Activated naive CD4-positive, alpha-beta T cell treated with anti-CD3 and anti-CD28 coated beads, Interleukin-2, amount 50 U/mL, for 24 hours (primary cell): ENCODE data around the gene OPN1MW2.
"Not testable (repeated sequence)": the region's sequence is repeated elsewhere in the genome, so short reads cannot be mapped to it uniquely, and the experiment has no call there.

ENCODE experiments used
- H3K27ac Mint-ChIP-seq: one replicate; pipeline ENCODE4 v1.8.0; 2021; ENCODE audit warnings: mild to moderate bottlenecking, mixed read lengths
- H3K27me3 Mint-ChIP-seq: one replicate; pipeline ENCODE4 v1.8.0; 2021; ENCODE audit warnings: mixed read lengths
- H3K36me3 Mint-ChIP-seq: one replicate; pipeline ENCODE4 v1.8.0; 2021; ENCODE audit warnings: mixed read lengths
- H3K4me1 Mint-ChIP-seq: one replicate; pipeline ENCODE4 v1.8.0; 2021; ENCODE audit warnings: mixed read lengths
- H3K4me3 Mint-ChIP-seq: one replicate; pipeline ENCODE4 v1.8.0; 2021; ENCODE audit warnings: mild to moderate bottlenecking, mixed read lengths
- H3K9me3 Mint-ChIP-seq: one replicate; pipeline ENCODE4 v1.8.0; 2021; ENCODE audit warnings: mixed read lengths

OPN1MW2 gene

DNA sequence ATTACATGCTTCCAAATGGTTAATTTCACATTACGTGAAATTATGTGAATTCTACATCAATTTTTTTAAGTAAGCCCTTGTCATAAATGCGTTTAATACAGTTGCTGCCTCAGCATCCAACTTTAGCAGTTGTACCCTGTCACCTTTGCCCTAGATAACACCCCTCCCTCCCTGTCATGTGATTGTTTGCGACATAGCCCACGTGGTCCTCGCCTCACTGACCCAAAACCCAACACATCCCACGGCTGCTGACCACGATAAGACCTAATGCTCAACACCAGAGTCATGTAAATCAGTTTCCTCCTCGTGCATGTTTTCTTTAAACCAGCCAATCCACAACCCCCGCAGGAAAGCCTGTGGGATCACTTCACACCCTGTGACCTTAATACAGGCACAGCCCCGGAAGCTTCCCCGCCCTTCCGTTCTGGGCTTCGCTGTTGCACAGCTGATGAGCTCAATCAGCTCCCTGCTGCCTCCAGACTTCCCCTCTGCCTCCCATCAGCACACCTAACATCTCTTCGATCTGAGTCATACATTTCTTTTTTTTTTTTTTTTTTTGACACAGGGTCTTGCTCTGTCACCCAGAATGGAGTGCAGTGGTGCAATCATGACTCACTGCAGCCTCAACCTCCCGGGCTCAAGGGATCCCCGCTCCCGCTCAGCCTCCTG, 28.0 kb downstream of the OPN1MW2 start:
- H3K27ac Mint-ChIP-seq, H3K27me3 Mint-ChIP-seq, H3K4me1 Mint-ChIP-seq, H3K36me3 Mint-ChIP-seq, H3K4me3 Mint-ChIP-seq, H3K9me3 Mint-ChIP-seq: not testable (repeated sequence)

DNA sequence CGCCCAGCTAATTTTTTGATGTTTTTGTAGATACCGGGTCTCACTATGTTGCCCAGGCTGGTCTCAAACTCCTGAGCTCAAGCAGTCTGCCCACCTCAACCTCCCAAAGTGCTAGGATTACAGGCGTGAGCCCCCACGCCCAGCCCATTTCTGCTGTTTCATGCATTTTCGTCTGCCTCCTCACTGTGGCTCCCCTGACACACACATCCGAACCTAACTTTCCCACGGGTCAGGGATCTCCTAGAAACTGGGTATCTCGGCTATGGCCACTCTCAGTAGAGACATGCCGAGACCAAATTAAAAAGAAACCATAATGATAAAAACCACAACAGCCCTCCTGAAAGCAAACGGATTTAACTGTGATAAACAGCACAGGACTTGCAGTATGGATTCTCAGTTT, 28.5 kb downstream of the OPN1MW2 start:
- not testable (repeated sequence) for H3K36me3 Mint-ChIP-seq, H3K9me3 Mint-ChIP-seq, H3K27me3 Mint-ChIP-seq, H3K4me1 Mint-ChIP-seq, H3K4me3 Mint-ChIP-seq, H3K27ac Mint-ChIP-seq

DNA sequence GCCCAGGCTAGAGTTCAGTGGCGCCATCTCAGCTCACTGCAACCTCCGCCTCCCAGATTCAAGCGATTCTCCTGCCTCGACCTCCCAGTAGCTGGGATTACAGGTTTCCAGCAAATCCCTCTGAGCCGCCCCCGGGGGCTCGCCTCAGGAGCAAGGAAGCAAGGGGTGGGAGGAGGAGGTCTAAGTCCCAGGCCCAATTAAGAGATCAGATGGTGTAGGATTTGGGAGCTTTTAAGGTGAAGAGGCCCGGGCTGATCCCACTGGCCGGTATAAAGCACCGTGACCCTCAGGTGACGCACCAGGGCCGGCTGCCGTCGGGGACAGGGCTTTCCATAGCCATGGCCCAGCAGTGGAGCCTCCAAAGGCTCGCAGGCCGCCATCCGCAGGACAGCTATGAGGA, 37.7 kb downstream of the OPN1MW2 start, which contains the start of gene OPN1MW3:
Gene OPN1MW3 (plus strand): TSS at position 301 of the 400 bp plus-strand sequence. CDS start 38 bp downstream, at position 339.
- not testable (repeated sequence) for H3K4me1 Mint-ChIP-seq, H3K36me3 Mint-ChIP-seq, H3K9me3 Mint-ChIP-seq, H3K4me3 Mint-ChIP-seq, H3K27me3 Mint-ChIP-seq, H3K27ac Mint-ChIP-seq

DNA sequence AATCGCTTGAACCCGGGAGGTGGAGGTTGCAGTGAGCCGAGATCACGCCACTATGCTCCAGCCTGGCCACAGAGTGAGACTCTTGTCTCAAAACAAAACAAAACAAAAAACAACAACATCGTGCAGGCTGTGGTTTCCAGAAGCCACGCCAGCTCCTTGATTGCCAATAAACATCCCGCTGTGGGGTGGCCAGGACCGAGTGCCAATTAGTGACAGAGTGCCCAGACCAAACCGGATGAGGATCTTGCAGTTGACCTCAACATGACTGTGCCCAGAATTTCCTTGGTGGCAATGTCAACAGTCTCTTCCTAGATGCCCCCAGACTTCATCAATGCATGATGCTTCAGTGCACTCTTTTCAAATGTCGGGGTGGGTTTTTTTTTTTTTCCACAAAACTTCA, 39.2 kb downstream of the OPN1MW2 start:
- not testable (repeated sequence) for H3K4me1 Mint-ChIP-seq

DNA sequence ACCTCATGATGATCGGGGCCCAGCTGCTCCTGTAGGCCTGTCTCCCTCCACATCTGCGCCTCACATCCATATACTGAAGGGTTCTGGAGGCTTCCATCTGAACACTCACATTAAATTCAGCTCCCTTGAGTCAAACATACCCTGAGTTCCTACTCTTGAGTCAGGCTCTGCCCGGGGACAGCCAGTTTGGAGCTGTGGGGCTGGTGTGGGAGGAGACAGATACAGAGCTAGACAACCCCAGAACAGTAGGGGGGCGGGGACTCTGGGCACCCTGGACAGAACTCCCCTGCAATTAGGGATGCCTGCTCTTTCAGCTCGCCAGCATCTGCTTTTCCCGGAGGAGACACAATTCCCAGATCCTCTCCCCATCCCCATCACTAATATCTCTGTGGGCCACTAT, 43.5 kb downstream of the OPN1MW2 start:
- H3K36me3 Mint-ChIP-seq, H3K27ac Mint-ChIP-seq, H3K4me3 Mint-ChIP-seq, H3K4me1 Mint-ChIP-seq, H3K27me3 Mint-ChIP-seq, H3K9me3 Mint-ChIP-seq: not testable (repeated sequence)

More for the DNA sequence above, 39.2 kb downstream of the OPN1MW2 start:
- H3K9me3 Mint-ChIP-seq, H3K27me3 Mint-ChIP-seq, H3K36me3 Mint-ChIP-seq, H3K4me3 Mint-ChIP-seq, H3K27ac Mint-ChIP-seq: not testable (repeated sequence)

DNA sequence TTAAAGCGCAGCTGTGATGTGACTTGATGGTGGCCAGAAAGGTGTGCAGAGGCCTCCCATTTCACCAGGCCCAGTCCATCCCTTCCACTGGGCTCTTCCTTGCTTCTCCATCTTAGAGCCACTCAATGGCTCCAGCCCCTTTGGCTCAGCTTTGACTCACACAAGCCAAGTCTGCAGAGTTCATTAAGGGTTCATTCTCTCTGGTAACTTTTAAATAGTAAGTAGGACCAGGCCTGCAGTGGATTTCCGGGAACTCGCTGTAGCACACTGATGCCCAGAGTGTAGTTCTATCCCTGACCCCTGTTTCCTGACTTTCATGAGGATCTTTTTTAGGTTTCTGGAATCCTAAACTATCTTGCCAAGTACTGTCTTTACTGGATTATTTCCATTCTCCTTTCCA, 49.7 kb downstream of the OPN1MW2 start:
- not testable (repeated sequence) for H3K9me3 Mint-ChIP-seq, H3K36me3 Mint-ChIP-seq, H3K27me3 Mint-ChIP-seq, H3K4me3 Mint-ChIP-seq, H3K4me1 Mint-ChIP-seq, H3K27ac Mint-ChIP-seq
